Esophagus (tissue), 2 donors: Measurements from ENCODE around the gene RGS9. TPM values are rescaled to one million over a fixed set of nuclear protein-coding genes. Genes with fewer than 3 reads are reported as not detected.

Experiments
- H3K27ac ChIP-seq, 2 donors: one replicate each; pipeline ENCODE4 v1.5.1; 2013; ENCODE audit warnings: low read depth in 2 of 2, mild to moderate bottlenecking in 2 of 2, inconsistent platforms in 1 of 2, low read length in 1 of 2, moderate library complexity in 1 of 2
- H3K27me3 ChIP-seq, 2 donors: one replicate each; pipeline ENCODE4 v1.6.1; 2013; ENCODE audit warnings: low read length in 2 of 2, control low read depth in 1 of 2, mild to moderate bottlenecking in 1 of 2; ENCODE audit not compliant: insufficient read depth in 2 of 2, control insufficient read depth in 1 of 2
- H3K36me3 ChIP-seq, 2 donors: one replicate each; pipeline ENCODE4 v1.6.1; 2013; ENCODE audit warnings: low read length in 1 of 2; ENCODE audit not compliant: control insufficient read depth in 2 of 2, insufficient read depth in 2 of 2
- H3K4me1 ChIP-seq, 2 donors: one replicate each; pipeline ENCODE4 v1.6.1; 2013; ENCODE audit warnings: low read length in 1 of 2; ENCODE audit not compliant: control insufficient read depth in 2 of 2, insufficient read depth in 2 of 2
- H3K4me3 ChIP-seq, 2 donors: one replicate each; pipeline ENCODE4 v1.5.1; 2013; ENCODE audit warnings: low read length in 2 of 2, mild to moderate bottlenecking in 2 of 2, low read depth in 1 of 2, moderate library complexity in 1 of 2
- H3K9me3 ChIP-seq, 2 donors: one replicate each; pipeline ENCODE4 v1.6.1; 2013; ENCODE audit warnings: mild to moderate bottlenecking in 2 of 2, low read depth in 1 of 2, low read length in 1 of 2, moderate library complexity in 1 of 2; ENCODE audit not compliant: control insufficient read depth in 2 of 2, insufficient read depth in 1 of 2
- WGBS, 2 donors: extraction: QIAGEN DNeasy Blood & Tissue Kit; methylation state at CpG; one replicate each; pipeline ENCODE4 v1.1.7; 2013; 5-methylcytosine and 5-hydroxymethylcytosine counted together
- polyA plus RNA-seq, 2 donors: library from polyadenylated mRNA; stranded (reverse); fragments of 200-250 nt; gene quantifications; one replicate each; pipeline ENCODE4 v1.2.3, GENCODE V29; 2013
- donor health status: healthy with polysubstance abuse.
- donor health status: Bipolar disorder and iron deficiency.

RGS9 gene
- polyA plus RNA-seq, 2 donors = 2.0 to 2.2 TPM

DNA sequence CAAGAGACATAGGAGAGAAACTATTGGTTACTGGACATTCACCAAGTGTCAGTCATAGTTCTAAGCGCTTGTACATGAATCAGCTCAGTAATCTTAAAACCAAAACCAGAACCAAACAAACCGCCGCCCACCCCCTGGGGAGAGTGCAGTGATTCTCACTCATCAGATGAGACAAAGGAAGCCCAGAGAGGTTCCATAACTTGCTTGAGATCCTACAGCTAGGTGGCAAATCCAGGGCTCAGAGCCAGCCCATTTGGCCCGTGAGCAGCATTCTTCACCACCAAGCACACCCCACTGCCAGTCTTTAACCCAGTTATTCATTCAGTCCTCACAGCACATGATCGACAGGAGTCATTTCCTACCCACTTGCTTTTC, 37.2 kb upstream of the RGS9 start:
- Histone ChIP-seq H3K9me3 (peaks cover 0 to 2% of the 10 kb centered on the region in 2 donors), H3K27ac (peak overlapping the region; percentile 35 to 61), H3K36me3 (no peaks in the 10 kb centered on the region), H3K4me3 (peak overlapping the region in 1 of 2 donors; percentile 47), H3K27me3 (no peaks in the 10 kb centered on the region), H3K4me1 (peaks cover 0 to 2% of the 10 kb centered on the region in 2 donors)
- 27 to 36% methylated on average over 5 of the region's 5 CpGs for WGBS, 2 donors

- Histone ChIP-seq H3K36me3 (no peaks in the 10 kb centered on the region), H3K27me3 (no peaks in the 10 kb centered on the region), H3K4me1 (peaks cover 0 to 2% of the 10 kb centered on the region in 2 donors), H3K27ac (peak overlapping the region; percentile 35 to 63), H3K9me3 (peaks cover 0 to 2% of the 10 kb centered on the region in 2 donors), H3K4me3 (peak overlapping the region; percentile 47 to 49)
- 3 to 4% methylated on average over 50 of the region's 50 CpGs for WGBS, 2 donors
Observed at GRCh38 chr17:65100316-65101140, 36.6 kb upstream of the RGS9 start.

GRCh38 chr17:65101371-65101770, 35.8 kb upstream of the RGS9 start:
- no peaks in the 10 kb centered on the region for H3K36me3 ChIP-seq
- H3K27me3 ChIP-seq = no peaks in the 10 kb centered on the region
- H3K4me3 ChIP-seq = no peak overlapping the region
- no peak overlapping the region for H3K27ac ChIP-seq
- WGBS, 2 donors = 56 to 59% methylated on average over 6 of the region's 6 CpGs
- peaks cover 0 to 4% of the 10 kb centered on the region in 2 donors for H3K4me1 ChIP-seq
- H3K9me3 ChIP-seq = peaks cover 0 to 2% of the 10 kb centered on the region in 2 donors

DNA sequence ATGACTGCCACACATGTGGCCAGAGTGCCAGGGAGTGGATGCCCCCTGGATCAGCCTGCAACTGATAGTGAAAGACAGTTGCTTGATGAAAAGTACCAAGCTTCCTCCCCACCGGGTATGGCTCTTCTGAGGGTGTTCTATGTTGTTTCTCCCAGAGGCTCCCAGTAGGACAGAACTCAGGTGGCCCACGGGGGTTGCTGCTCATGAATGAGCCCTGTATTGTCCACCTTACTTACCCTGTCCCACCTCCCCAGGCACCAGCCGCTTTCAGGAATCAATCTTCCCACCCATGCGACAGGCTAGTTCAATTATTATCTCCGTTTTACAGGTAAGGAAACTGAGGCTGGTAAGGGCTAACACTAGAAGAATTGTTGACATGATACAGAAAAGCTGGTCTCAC, 34.9 kb upstream of the RGS9 start:
- Histone ChIP-seq H3K27me3 (no peaks in the 10 kb centered on the region), H3K9me3 (peaks cover 0 to 2% of the 10 kb centered on the region in 2 donors), H3K27ac (no peak overlapping the region), H3K36me3 (no peaks in the 10 kb centered on the region), H3K4me3 (no peak overlapping the region), H3K4me1 (peaks cover 0 to 10% of the 10 kb centered on the region in 2 donors)
- 92 to 93% methylated on average over 5 of the region's 5 CpGs for WGBS, 2 donors

- WGBS, 2 donors = 63 to 69% methylated on average over 5 of the region's 5 CpGs
- Histone ChIP-seq H3K9me3 (peaks cover 0 to 2% of the 10 kb centered on the region in 2 donors), H3K27me3 (no peaks in the 10 kb centered on the region), H3K4me1 (peaks cover 0 to 10% of the 10 kb centered on the region in 2 donors), H3K36me3 (no peaks in the 10 kb centered on the region), H3K27ac (no peak overlapping the region), H3K4me3 (no peak overlapping the region)
Observed at GRCh38 chr17:65102788-65103187, 34.4 kb upstream of the RGS9 start.

DNA sequence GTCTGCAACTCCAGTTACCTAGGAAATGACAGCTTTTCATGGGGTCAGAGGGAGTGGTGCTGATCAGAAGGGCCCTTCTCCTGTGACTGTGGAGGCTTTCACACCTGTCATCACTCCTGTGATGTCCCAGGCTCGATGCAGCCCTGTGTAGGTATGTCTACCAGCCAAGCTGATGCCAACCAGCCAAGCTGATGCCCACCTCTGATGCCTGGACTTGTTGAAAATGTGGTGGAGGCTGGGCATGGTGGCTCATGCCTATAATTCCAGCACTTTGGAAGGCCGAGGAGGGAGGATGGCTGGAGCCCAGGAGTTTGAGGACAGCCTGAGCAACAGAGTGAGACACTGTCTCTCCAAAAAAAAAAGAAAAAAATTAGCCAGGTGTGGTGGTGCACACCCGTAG, 33.7 kb upstream of the RGS9 start:
- peaks cover 0 to 2% of the 10 kb centered on the region in 2 donors for H3K9me3 ChIP-seq
- H3K4me3 ChIP-seq = no peak overlapping the region
- H3K27me3 ChIP-seq = no peaks in the 10 kb centered on the region
- H3K27ac ChIP-seq = no peak overlapping the region
- no peaks in the 10 kb centered on the region for H3K36me3 ChIP-seq
- H3K4me1 ChIP-seq = peaks cover 0 to 10% of the 10 kb centered on the region in 2 donors
- WGBS, 2 donors = 47 to 59% methylated on average over 3 of the region's 3 CpGs

- Histone ChIP-seq H3K27me3 (no peaks in the 10 kb centered on the region), H3K4me1 (peaks cover 0 to 10% of the 10 kb centered on the region in 2 donors), H3K36me3 (no peaks in the 10 kb centered on the region), H3K9me3 (peaks cover 0 to 2% of the 10 kb centered on the region in 2 donors), H3K4me3 (no peak overlapping the region), H3K27ac (no peak overlapping the region)
- 78 to 84% methylated on average over 5 of the region's 5 CpGs for WGBS, 2 donors
Observed at GRCh38 chr17:65103896-65104295, 33.3 kb upstream of the RGS9 start.

- Histone ChIP-seq H3K4me1 (peaks cover 0 to 10% of the 10 kb centered on the region in 2 donors), H3K27ac (no peak overlapping the region), H3K36me3 (no peaks in the 10 kb centered on the region), H3K9me3 (peaks cover 0 to 2% of the 10 kb centered on the region in 2 donors), H3K4me3 (no peak overlapping the region), H3K27me3 (no peaks in the 10 kb centered on the region)
Observed at GRCh38 chr17:65104541-65104940, 32.6 kb upstream of the RGS9 start.

GRCh38 chr17:65104973-65105372, 32.2 kb upstream of the RGS9 start:
- Histone ChIP-seq H3K4me1 (peaks cover 0 to 12% of the 10 kb centered on the region in 2 donors), H3K9me3 (peaks cover 0 to 2% of the 10 kb centered on the region in 2 donors), H3K27ac (no peak overlapping the region), H3K27me3 (no peaks in the 10 kb centered on the region), H3K4me3 (no peak overlapping the region), H3K36me3 (no peaks in the 10 kb centered on the region)
- 56 to 68% methylated on average over 6 of the region's 6 CpGs for WGBS, 2 donors

GRCh38 chr17:65108152-65108551, 29.0 kb upstream of the RGS9 start:
- Histone ChIP-seq H3K36me3 (no peaks in the 10 kb centered on the region), H3K27ac (no peak overlapping the region), H3K9me3 (peaks cover 0 to 2% of the 10 kb centered on the region in 2 donors), H3K27me3 (no peaks in the 10 kb centered on the region), H3K4me1 (peaks cover 0 to 10% of the 10 kb centered on the region in 2 donors), H3K4me3 (no peak overlapping the region)
- whole genome bisulfite sequencing, 2 donors = 81 to 92% methylated on average over 6 of the region's 6 CpGs
